ENCODE measurements around the gene PEAR1.
"Not testable (repeated sequence)": the region's sequence is repeated elsewhere in the genome, so short reads cannot be mapped to it uniquely, and the experiment has no call there.

Gene PEAR1

GRCh38 chr1:156922986-156923669, 29.6 kb downstream of the PEAR1 start:
- ATAC-seq = no peak

DNA sequence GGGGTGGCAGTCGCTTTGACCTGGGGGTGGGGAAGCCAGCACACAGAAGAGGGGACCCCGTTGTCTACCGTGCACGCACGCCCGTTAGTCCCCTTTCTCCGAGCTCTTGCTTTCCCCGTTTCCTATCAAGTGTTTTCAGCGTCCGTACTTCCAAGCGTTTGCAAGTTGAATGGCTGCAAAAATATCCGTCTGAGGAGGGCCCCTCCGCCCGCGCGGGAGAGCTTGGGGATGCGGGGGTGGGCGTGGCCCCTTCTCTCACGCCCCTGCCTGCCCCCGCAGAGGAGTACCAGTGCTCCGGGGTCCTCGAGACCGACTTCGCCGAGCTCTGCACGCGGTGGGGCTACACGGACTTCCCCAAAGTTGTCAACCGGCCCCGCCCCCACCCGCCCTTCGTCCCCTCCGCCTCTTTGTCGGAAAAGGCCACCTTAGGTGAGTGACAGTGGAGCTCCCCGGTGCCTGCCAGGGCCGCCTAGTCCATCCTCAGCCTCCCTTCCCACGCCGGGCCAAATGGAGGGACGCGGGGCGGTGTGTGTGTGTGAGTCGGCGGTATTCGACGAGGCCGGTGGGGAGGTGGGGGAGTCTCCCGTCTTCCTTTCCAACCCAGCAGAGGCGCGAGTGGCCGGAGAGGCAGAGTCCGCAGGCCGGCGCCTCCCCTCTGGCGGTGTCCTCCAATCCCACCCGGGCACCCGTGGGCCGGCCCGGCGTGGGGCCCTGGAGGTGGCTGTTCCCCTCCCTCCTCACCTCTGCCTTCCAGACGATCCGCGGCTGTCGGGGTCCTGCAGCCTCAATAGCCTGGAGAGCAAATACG, 30.4 kb downstream of the PEAR1 start:
- no peak for DNase-seq

More at GRCh38 chr1:156922986-156923669, 29.6 kb downstream of the PEAR1 start:
- DNase-seq = no peak

DNA sequence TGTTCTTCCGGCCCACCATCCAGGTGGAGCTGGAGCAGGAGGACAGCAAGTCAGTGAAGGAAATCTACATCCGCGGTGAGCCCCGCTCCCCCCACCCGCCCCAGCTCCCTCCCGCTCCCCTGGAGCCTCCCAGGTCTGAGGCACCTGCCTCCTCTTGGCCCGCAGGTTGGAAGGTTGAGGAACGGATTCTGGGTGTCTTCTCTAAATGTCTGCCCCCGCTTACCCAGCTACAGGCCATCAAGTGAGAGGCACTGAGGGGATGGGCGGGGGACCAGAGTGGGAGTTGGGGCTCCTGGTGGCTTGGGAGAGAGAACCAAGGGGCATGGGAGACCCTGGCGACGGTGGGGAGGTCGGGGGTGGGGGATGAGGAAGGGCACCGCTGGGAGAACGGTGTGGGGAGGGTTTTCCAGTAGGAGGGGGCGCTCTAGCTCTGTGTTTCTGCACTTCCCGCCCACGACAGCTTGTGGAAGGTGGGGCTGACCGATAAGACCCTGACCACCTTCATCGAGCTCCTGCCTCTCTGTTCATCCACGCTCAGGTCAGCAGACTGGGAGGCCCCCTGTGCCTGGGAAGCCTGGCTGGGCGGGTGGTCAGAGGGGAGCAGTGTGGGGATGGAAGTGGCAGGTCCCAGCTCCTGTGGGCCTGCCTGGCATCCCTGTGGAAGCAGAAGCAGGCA, 31.1 kb downstream of the PEAR1 start:
- DNase-seq (no peak), ATAC-seq (no peak)

More for the DNA sequence above, 30.4 kb downstream of the PEAR1 start:
- ATAC-seq = no peak

- no peak for DNase-seq
- ATAC-seq = no peak
These were observed 31.9 kb downstream of the PEAR1 start for GRCh38 chr1:156925154-156926010.

DNA sequence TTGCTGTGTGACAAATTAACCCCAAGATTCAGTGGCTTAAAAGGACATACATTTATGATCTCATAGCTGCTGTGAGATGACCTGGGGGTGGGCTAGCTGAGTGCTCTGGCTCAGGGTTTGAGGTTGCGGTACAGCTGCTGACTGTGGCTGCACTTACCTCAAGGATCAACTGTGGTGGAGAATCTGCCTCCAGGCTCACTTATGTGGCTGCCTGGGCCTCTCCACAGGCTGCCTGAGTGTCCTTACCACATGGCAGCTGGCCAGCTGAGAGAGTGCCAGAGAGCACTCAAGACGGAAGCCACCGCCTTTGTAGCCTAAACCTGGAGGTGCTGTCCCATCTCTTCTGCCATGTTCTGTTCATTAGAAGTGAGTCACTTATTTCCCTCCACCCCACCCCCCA, 32.7 kb downstream of the PEAR1 start:
- DNase-seq (peak; percentile 78), ATAC-seq (peak; percentile 89)

- not testable (repeated sequence) for DNase-seq, ATAC-seq
These were observed 33.2 kb downstream of the PEAR1 start for GRCh38 chr1:156926695-156927094.

GRCh38 chr1:156927215-156928042, 33.9 kb downstream of the PEAR1 start:
- DNase-seq (peak; percentile 81), ATAC-seq (peak; percentile 50)

DNA sequence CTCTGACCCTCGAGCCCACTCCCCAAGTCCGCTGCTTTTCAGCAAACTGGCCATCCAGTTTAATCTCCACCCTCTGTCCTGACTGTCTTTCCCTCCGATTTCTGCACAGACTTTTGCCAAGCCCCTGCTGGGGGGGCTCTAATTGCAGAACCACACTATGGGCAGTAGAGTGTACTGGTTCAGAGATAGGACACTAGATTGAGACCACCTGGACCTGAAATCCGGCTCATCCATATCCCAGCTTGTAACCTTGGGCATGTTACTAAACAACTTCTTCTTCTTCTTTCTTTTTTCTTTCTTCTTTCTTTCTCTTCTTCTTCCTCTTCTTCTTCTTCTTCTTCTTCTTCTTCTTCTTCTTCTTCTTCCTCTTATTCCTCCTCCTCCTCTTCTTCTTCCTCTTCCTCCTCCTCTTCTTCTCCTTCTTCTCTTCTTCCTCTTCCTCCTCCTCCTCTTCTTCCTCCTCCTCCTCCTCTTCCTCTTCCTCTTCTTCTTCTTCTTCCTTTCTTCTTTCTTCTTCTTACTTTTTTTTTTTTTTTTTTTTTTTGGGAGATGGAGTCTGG, 34.6 kb downstream of the PEAR1 start:
- ATAC-seq (no peak), DNase-seq (no peak)

DNA sequence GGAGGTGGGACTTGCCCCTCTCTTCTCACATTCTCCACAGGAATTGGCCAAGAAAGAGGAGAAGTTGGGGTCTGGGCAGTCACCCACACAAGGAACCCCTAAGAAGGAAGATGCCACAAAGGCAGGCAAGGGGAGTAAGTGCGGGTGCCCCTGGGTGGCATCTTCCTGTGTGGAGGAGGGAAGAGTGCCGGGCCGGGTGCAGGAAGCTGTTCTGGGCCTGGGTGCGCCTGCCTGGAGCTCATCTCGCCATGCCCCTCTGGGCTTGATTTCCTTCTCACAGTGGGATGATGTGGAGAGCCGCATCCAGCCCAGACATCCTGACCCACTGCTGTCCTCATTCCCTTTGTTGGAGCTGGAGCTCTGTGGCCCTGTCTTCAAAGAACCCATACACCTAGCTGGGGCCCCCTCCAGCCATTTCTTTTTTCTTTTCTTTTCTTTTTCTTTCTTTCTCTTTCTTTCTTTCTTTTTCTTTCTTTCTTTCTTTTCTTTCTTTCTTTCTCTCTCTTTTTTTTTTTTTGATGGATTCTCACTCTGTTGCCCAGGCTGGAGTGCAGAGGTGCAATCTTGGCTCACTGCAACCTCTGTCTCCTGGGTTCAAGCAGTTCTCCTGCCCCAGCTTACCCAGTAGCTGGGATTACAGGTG, 36.2 kb downstream of the PEAR1 start:
- DNase-seq (no peak), ATAC-seq (no peak)

GRCh38 chr1:156930483-156930882, 37.0 kb downstream of the PEAR1 start:
- ATAC-seq (no peak), DNase-seq (no peak)

DNA sequence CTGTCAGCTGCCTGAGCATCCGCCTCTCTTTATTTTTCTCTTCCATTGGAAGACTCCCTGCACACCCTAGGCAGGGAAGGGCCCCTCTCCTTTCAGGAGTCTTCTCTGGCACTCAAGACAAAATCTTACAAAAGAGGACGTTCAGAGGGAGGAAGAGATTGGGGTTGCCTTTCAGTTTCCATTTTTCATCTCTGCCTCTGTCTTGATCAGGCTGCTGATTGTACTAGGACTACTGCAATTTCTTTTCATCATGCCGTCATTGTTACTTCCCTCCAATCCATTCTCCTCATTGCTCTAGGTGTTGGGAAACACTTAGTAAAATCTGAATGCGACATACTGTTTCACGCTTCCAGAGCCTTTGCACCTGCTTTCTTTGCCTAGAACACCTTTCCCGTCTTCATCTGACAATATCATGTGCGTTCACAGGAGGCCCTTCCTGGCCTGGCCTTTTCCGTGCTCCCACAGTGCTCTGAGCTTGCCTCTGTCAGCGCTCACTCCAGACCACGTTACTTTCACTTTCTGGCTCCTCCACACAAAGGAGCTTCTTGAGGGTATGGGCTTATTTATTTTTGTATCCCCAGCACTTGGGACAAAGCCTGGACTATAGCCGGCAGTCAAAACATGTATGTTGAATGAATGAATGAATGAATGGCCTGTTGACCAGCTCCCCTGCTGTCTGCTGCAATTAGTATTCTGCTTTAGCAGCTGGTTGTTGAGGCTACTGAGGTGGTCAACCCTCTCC, 37.9 kb downstream of the PEAR1 start:
- ATAC-seq (no peak), DNase-seq (no peak)

DNA sequence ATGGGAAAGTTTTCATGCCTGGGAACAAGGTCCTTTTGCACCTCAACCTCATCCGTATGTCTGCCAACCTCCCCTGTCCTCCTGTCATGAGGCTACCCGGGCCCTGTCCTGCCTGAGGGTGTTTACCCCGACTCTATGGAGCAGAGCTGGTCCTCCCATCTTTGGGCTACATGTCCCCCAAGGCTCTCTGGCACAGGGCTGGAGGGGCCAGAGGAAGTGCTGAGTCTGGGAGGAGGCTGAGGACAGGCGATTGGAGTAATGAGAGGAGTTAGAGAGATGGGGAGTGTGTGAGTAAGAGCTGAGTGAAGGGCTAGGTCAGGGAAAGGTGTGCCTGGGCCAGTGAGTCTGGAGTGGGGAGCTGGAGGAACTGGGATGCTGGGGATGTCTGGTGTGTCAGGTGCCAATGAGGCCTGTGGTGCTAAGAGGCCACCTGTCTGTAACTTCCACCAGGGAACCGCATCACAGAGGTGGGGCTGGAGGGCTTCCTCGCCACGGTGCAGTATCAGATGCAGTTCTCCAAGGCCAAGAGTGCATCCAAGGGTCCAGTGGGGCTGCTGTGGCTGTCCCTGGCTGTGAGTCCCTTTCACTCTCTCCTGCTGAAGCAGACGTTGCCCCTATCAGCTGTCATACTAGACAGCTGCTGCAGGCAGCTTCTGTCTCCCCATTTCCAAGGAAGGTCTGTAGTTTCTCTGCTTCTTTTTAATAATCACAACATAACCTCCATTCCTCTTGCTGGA, 38.6 kb downstream of the PEAR1 start:
- ATAC-seq (no peak), DNase-seq (no peak)

DNA sequence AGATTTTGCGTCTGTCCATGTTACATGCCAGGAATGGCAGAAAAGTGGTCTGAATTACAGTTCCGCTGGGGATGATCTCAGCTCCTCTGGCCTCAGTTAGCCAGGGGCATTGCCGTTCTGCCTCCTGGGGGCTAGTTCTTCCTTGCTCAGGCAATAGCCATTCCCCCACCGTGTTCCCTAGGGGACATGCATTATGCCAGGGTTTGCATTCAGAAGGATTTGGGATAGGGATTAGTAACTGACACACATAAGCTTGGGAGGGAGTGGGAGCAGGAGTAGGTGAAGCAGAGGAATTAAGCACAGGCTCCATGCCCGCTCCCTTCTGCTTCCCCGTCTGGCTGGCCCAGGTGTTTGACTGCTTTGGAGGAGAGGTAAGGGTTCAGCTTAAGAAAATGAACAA, 39.6 kb downstream of the PEAR1 start:
- DNase-seq (no peak), ATAC-seq (no peak)

DNA sequence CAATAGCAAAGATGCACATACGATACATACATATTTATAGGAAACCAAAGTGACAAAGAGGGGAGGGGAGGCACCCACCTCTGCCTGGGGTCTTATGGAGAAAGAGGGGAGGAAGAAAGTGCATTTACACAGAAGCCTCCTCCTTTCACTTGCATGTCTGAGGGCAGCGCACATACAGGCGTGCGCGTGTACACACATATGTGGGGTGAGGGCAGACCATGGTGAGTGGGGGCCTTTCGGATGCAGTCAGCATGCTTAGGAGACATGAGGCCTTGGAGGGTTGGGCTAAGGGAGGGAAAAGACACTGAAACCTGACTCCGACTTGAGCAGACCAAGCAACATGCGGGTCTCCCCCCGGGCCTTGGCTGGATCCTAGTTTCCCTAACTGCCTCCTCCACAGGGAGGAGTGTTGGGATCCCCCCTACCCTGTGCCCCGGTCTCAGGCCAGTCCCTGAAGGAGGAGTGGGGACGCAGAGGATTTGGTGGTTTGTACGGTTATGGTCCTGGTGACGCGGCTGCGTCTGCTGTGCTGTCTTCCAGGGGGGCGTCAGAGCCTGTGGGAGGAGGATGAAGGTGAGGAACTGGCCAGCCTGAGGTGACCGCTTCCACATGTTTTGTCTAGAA, 42.1 kb downstream of the PEAR1 start:
- ATAC-seq (no peak), DNase-seq (no peak)

- ATAC-seq = no peak
These were observed 42.7 kb downstream of the PEAR1 start for GRCh38 chr1:156936191-156936590.

DNA sequence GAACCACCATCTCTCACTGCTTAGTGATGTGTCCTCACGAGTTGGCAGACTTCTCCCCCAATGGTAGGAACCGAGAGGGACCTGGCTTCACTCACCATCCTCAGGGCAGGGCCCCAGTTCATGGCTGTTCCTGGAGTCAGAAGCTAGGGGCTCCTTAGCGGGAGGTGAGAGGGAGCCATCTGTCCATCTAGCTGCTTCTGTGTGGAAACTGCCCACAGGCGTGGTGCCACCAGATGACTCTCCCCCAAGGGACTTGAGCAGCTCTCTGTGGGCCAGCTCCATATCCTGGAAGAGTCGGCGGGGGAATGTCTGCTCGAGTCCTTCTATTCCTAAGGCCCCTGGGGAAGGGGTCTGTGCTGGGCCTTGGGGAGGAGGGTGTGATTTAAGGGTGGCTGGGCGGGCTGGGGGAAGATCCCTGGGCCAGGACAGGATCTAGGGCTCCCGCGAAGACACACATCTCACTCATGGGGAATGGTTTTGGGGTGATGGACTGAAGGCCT, 43.3 kb downstream of the PEAR1 start:
- no peak for DNase-seq
- ATAC-seq = no peak

More at GRCh38 chr1:156936191-156936590, 42.7 kb downstream of the PEAR1 start:
- no peak for DNase-seq

- DNase-seq (no peak), ATAC-seq (no peak)
These were observed 44.4 kb downstream of the PEAR1 start for GRCh38 chr1:156937883-156938282.

- no peak for DNase-seq
- ATAC-seq = no peak
These were observed 45.3 kb downstream of the PEAR1 start for GRCh38 chr1:156938813-156939212.
